Right renal pelvis (tissue), 4 donors: Measurements from ENCODE around the gene C1orf210. TPM values are rescaled to one million over a fixed set of nuclear protein-coding genes. Genes with fewer than 3 reads are reported as not detected.

Experiments
- DNase-seq, 4 donors: peaks; one replicate each; pipeline ENCODE4 v3.0.0-alpha.2; 2013; ENCODE audit warnings: low read depth in 4 of 4, low spot score in 3 of 4, missing footprints in 1 of 4
- polyA plus RNA-seq, 4 donors: library from polyadenylated mRNA; unstranded; fragments of 120-200 nt; gene quantifications; one replicate each; pipeline ENCODE4 v1.2.1, GENCODE V29; 2013; ENCODE audit not compliant: insufficient read length in 4 of 4

The C1orf210 gene
- polyA plus RNA-seq, result 10 to 100 TPM; 26.2 to 30.6 (median 28.8) TPM

DNA sequence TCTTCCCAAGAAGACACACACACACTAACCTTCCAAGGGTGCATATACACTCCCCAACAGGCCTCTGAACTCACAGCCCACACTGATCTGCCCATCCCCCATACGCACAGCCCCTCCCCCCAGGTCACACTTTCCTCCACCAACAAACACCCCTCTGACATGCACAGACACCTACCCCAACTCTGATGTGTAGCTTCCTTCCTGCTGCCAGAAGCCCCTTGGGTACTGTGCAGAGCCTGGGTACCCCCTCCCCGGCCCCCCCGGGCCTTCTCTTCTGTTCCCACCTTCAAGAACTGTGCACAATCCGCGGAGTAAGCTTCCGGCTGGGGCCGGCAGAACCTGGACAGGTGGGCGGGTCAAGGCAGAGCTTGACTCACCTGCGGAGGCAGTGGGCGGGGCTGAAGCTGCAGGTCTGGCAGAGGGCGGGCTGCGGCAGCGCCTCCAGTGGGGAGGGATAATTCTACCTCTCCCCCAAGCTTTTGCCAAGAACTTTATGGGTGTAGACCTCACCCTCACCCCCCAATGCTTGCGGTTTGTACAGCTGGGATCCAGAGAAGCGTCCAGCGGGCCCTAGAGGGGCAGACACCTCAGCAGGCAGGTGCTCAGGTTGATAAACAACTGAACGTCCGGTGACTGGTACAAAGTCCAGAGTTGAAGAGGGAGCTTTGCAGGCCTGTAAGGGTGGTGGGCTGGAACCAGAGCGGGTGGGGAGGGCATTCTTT is at the start of gene C1orf210:
TSS of gene C1orf210 (minus strand) at position 313 of the 722 bp plus-strand sequence. CDS start 2,311 bp downstream, outside the sequence.
- DNase-seq, result peak in 1 of 4 donors; percentile 55

GRCh38 chr1:43334453-43335205 is 49.2 kb upstream of the C1orf210 start:
- DNase-seq, result no peak

GRCh38 chr1:43331688-43332087 is 46.3 kb upstream of the C1orf210 start:
- no peak for DNase-seq

GRCh38 chr1:43329995-43330751 is 44.8 kb upstream of the C1orf210 start:
- no peak for DNase-seq

- no peak for DNase-seq
These were observed 42.3 kb upstream of the C1orf210 start for GRCh38 chr1:43327549-43328292.

GRCh38 chr1:43325381-43325780 is 40.0 kb upstream of the C1orf210 start:
- DNase-seq, result no peak

DNA sequence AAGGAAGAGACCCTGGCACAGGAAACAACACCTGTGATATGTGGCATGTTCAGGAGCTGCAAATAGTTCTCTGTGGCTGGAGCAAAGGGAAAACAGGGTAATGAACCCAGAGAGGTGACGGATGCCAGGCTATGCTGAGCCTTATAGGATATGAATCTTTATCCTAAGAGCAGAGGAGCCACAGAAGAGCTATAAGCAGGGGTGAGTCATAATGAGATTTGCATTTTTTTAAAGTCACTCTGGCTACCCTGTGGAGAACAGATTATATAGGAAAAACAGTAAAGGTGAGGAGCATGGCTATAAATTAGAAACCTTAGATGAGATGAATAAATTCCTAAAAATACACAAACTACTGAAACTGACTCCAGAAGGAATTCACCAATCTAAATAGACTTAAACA is 39.4 kb upstream of the C1orf210 start:
- no peak for DNase-seq

DNA sequence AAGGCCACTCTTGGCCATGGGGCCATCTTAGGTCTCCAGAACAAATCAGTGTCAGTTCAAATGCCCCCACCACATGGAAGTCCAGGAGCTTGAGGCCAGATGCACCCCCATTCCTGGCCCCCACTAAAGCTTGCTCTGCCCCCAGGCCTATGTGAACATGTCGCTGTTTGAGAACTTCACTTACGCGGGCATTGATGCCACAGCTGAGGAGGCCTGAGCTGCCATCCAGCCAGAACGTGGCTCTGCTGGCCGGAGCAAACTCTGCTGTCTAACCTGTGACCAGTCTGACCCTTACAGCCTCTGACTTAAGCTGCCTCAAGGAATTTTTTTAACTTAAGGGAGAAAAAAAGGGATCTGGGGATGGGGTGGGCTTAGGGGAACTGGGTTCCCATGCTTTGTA is 37.1 kb upstream of the C1orf210 start:
- DNase-seq, result no peak

DNA sequence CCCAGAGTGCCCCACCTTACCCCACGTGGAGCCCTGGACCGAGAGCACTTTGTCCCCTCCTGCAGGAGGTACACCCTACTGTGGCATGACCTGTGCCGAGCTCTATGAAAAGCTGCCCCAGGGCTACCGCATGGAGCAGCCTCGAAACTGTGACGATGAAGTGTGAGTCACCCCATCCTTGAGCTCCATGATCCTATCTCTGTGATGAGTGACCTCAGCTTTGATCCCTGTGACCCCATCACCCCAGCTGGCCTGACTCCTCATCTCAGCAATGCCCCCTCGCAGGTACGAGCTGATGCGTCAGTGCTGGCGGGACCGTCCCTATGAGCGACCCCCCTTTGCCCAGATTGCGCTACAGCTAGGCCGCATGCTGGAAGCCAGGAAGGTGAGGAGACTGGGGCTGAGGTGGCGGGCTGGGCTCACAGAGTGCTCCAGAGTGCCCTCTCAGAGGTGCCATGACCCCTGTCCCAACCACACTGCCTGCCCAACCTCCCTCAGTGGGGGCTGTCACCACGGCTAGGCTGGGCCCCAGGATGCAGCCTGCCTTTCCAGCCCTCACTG is 36.0 kb upstream of the C1orf210 start:
- no peak for DNase-seq

GRCh38 chr1:43319766-43320165 is 34.4 kb upstream of the C1orf210 start:
- no peak for DNase-seq

GRCh38 chr1:43319288-43319687 is 33.9 kb upstream of the C1orf210 start:
- DNase-seq, result no peak

GRCh38 chr1:43318831-43319230 is 33.5 kb upstream of the C1orf210 start:
- DNase-seq, result no peak

- no peak for DNase-seq
These were observed 32.6 kb upstream of the C1orf210 start for GRCh38 chr1:43317817-43318471.

- DNase-seq, result no peak
These were observed 31.5 kb upstream of the C1orf210 start for GRCh38 chr1:43316738-43317520.

DNA sequence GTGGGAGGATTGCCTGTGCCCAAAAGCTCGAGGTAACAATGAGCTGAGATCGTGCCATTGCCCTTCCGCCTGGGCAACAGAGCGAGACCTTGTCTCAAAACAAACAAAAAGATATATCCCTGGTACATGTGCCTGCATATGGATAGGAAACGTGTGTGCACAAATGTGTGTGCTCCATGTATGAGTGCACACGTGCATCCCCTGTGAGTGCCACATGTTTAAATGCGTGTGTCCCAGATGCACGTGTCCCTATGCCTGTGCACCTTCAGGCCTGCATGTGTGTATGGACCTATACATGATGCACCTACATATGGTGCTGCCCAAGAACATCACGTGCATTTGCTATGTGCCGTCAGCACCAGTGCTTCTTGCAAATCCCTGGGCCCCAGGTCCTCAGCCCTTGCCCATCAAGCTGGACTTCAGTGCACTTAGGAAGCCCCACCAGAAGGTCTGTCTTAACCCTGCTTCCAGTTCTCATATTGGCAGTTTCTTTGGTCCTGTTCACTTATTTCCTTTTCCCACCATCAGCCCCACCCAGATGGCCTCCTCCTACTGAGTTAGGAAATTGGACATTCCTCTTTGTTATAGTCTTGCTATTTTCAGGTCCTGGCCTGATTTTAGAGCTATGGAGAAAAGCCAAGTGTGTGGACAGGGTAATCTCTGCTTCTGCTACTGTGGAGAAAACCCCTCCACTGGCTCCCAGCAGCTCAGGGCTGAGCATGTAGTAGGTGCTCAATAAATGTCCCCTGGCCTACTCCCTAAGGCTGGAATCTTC is 30.8 kb upstream of the C1orf210 start:
- DNase-seq, result no peak

GRCh38 chr1:43315481-43315880 is 30.1 kb upstream of the C1orf210 start:
- no peak for DNase-seq

GRCh38 chr1:43314233-43314632 is 28.9 kb upstream of the C1orf210 start:
- DNase-seq, result no peak

DNA sequence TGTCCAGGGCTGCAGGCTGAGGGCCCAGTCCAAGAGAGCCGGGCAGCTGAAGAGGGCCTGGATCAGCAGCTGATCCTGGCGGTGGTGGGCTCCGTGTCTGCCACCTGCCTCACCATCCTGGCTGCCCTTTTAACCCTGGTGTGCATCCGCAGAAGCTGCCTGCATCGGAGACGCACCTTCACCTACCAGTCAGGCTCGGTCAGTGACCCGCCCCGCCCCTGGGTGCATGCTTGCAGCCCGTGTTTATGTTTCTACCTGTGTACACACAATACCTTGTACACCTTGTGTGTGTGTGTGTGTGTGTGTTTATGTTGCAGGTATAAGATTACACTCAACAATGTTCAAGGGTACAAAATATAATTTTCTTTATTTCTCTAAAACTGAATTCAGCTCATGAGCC is 28.4 kb upstream of the C1orf210 start:
- no peak for DNase-seq
